Measurements from ENCODE around the gene CFAP99. TPM values are rescaled to one million over a fixed set of nuclear protein-coding genes. Genes with fewer than 3 reads are reported as not detected.

CFAP99 gene
- total and polyA plus RNA-seq, 9 of the 15 experiments (the other 6 are each of a cell fraction or from before 2014, with no cell fraction given), result 0.07 to 0.18 (median 0.09) TPM; not detected in 6

DNA sequence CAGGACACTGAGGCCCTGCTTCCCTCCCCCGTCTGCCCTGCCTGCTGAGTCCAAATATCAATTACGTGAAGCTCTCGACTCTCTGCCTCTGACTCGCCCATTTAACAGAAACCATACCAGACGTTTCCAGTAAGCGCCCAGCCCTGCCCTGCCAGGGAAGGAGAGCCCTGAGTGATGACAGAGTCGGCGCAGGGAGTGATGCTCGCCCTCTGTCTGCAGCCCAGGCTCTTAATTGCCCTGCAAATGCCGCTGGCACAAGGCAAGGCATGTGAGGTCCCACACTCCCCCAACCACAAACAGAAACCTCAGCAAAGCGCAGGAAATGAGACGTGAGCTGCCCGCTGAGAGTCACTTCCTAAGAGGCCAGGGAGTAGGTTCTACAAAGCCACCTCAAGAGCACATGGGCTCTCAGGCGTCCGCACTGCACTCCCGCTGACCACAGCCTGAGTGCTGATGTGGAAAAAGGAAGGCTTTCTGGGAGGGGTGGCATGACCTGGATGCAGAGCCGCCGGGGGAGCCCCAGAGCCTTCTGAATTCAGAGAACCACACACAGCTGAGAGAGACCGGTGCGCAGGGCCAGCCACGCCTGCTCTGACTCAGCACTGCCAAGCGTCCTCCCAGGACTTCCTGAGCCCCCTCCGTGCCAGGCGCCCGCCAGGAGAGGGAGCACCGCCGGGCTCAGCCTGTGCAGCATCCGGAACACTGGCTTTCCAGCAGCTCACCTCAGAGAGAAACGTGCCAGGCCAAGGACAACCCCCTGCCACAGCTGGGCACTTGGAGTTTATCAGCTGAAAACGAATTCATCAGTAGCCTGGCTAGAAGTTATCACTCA lies 5.7 kb upstream of the CFAP99 start (continued):
- TF ChIP-seq, protein P1, sequence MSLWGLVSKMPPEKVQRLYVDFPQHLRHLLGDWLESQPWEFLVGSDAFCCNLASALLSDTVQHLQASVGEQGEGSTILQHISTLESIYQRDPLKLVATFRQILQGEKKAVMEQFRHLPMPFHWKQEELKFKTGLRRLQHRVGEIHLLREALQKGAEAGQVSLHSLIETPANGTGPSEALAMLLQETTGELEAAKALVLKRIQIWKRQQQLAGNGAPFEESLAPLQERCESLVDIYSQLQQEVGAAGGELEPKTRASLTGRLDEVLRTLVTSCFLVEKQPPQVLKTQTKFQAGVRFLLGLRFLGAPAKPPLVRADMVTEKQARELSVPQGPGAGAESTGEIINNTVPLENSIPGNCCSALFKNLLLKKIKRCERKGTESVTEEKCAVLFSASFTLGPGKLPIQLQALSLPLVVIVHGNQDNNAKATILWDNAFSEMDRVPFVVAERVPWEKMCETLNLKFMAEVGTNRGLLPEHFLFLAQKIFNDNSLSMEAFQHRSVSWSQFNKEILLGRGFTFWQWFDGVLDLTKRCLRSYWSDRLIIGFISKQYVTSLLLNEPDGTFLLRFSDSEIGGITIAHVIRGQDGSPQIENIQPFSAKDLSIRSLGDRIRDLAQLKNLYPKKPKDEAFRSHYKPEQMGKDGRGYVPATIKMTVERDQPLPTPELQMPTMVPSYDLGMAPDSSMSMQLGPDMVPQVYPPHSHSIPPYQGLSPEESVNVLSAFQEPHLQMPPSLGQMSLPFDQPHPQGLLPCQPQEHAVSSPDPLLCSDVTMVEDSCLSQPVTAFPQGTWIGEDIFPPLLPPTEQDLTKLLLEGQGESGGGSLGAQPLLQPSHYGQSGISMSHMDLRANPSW (CRISPR knock-in tag; IDR thresholded peaks at IDR 0.05), result 0 out of 2 replicates have a peak, but pooled peaks have one; percentile 37
- TF ChIP-seq ZKSCAN3 (CRISPR knock-in tag; IDR thresholded peaks at IDR 0.05), result no peak
- TF ChIP-seq THRAP3 (IDR thresholded peaks at IDR 0.05; ENCODE audit: borderline replicate concordance), result no peak
- TF ChIP-seq, protein P2, sequence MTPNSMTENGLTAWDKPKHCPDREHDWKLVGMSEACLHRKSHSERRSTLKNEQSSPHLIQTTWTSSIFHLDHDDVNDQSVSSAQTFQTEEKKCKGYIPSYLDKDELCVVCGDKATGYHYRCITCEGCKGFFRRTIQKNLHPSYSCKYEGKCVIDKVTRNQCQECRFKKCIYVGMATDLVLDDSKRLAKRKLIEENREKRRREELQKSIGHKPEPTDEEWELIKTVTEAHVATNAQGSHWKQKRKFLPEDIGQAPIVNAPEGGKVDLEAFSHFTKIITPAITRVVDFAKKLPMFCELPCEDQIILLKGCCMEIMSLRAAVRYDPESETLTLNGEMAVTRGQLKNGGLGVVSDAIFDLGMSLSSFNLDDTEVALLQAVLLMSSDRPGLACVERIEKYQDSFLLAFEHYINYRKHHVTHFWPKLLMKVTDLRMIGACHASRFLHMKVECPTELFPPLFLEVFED (CRISPR knock-in tag; conservative IDR thresholded peaks at IDR 0.05), result no peak
- no peak for TF ChIP-seq SNIP1 (IDR thresholded peaks at IDR 0.05; ENCODE audit: low read depth)
- TF ChIP-seq NFIX (CRISPR knock-in tag; IDR thresholded peaks at IDR 0.05; ENCODE audit: low read depth), result no peak
- TF ChIP-seq, protein P3, sequence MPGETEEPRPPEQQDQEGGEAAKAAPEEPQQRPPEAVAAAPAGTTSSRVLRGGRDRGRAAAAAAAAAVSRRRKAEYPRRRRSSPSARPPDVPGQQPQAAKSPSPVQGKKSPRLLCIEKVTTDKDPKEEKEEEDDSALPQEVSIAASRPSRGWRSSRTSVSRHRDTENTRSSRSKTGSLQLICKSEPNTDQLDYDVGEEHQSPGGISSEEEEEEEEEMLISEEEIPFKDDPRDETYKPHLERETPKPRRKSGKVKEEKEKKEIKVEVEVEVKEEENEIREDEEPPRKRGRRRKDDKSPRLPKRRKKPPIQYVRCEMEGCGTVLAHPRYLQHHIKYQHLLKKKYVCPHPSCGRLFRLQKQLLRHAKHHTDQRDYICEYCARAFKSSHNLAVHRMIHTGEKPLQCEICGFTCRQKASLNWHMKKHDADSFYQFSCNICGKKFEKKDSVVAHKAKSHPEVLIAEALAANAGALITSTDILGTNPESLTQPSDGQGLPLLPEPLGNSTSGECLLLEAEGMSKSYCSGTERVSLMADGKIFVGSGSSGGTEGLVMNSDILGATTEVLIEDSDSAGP (CRISPR knock-in tag; IDR thresholded peaks at IDR 0.05), result no peak
- no peak for TF ChIP-seq ZNF589 (CRISPR knock-in tag; IDR thresholded peaks at IDR 0.05; ENCODE audit: low read depth)
- TF ChIP-seq XRCC5 (IDR thresholded peaks at IDR 0.05; ENCODE audit: low read depth, low read length), result peak; percentile 59; the same call in 1 of the 2 replicates
- TF ChIP-seq POU5F1 (IDR thresholded peaks at IDR 0.05; ENCODE audit: borderline replicate concordance, low read depth, low read length, partially characterized antibody), result no peak
- TF ChIP-seq, protein P4, sequence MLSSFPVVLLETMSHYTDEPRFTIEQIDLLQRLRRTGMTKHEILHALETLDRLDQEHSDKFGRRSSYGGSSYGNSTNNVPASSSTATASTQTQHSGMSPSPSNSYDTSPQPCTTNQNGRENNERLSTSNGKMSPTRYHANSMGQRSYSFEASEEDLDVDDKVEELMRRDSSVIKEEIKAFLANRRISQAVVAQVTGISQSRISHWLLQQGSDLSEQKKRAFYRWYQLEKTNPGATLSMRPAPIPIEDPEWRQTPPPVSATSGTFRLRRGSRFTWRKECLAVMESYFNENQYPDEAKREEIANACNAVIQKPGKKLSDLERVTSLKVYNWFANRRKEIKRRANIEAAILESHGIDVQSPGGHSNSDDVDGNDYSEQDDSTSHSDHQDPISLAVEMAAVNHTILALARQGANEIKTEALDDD (IDR thresholded peaks at IDR 0.05), result no peak
- no peak for TF ChIP-seq ZNF507 (tag; conservative IDR thresholded peaks at IDR 0.05)
- TF ChIP-seq IFI16 (CRISPR knock-in tag; IDR thresholded peaks at IDR 0.05), result no peak
- no peak for TF ChIP-seq DDX20 (tag; IDR thresholded peaks at IDR 0.05; ENCODE audit: low read depth)
- peak; percentile 57 for TF ChIP-seq HMGN3 (IDR thresholded peaks at IDR 0.05; ENCODE audit: borderline replicate concordance, extremely low read depth, insufficient read length, low read depth, low read length)

Measured in K562 (cell line).